ENCODE results near the gene DUSP16. TPM values are rescaled to one million over a fixed set of nuclear protein-coding genes. Genes with fewer than 3 reads are reported as not detected.
"Not testable (repeated sequence)": the region's sequence is repeated elsewhere in the genome, so short reads cannot be mapped to it uniquely, and the experiment has no call there.

Gene DUSP16
- total RNA-seq, 2 experiments from 2014 or later, result 45.7 to 47.2 TPM

DNA sequence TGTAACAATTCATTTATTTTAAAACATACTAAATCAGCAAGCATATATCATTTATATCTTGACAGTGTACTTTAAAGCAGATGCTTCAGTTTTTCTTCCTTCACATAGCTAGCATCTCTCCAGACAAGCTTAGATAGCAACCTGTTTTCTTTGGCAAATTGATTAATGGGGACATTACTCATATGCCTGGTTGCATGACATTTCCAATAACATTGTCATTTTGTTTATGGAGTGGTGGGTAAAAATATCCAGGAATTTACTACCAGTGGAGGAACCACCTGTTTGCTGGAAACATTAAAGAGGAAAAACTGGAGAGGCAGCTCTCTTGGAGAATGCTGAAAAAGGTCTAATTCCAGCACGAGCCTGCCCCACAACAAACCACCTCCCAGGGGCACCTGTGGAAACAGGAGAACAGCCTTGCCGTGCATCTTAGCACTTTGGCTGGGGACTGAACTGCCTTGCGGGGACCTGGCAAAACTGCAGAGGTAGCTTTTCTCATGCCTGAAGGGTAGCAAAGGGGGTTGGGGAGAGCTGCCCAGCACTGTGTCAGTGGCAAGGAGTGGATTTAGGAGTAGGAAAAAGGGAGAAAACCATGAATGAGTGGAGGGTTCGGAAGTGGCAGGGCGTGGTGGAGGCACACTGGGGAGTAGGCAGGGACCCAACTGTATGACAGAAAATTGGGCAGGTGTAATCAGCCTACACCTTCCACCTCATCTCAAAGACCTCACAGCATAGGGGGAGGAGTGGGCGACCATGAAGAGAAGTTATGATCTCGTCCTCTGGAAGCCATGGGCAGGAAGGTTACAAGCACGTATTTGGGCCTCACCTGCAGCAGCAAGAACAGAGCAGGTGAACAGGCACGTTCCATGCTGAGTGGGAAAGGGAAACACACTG, 37.3 kb upstream of the DUSP16 start:
- Mint-ChIP-seq H3K9me3 (no peaks in the 10 kb centered on the region), H3K4me3 (no peak overlapping the region), H3K27ac (no peak overlapping the region), H3K36me3 (ENCODE audit: low read depth) (no peaks in the 10 kb centered on the region), H3K27me3 (ENCODE audit: low read depth) (no peaks in the 10 kb centered on the region), H3K4me1 (ENCODE audit: low read depth) (no peaks in the 10 kb centered on the region)
- CTCF ChIA-PET, result interaction anchor here (0.7 to 1.2 kb wide), 4 partner anchors 13 to 415 kb away, joined by 3 to 6 read pairs (median 3); no protein-coding TSS in a partner anchor
- no peak for DNase-seq
- intact Hi-C loops (cut with micrococcal nuclease), result no loop called here

DNA sequence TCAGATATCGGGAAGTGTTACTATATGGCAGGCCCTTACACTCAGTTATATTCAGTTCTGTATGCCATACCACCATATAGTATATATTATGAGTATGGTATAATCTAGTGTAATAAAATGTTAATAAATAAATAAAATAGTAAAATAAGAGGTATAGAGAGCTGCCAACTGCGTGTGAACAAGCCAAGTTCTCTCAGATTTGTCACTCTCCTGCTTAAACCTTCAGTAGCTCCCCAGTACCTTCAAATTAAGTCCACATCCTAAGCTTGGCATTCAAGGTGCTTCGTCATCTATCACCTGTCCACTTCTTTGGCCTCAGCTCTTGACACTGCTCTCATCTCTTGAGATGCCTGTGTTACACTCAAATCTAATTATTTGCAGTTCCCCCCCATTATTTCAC, 36.2 kb upstream of the DUSP16 start:
- DNase-seq, result no peak
- H3K4me3 Mint-ChIP-seq, result no peak overlapping the region
- no peaks in the 10 kb centered on the region for H3K9me3 Mint-ChIP-seq
- CTCF ChIA-PET, result interaction anchor here (1.0 to 1.2 kb wide), 2 partner anchors 12 to 222 kb away, joined by 3 to 6 read pairs; no protein-coding TSS in a partner anchor
- no peaks in the 10 kb centered on the region for H3K4me1 Mint-ChIP-seq (ENCODE audit: low read depth)
- H3K36me3 Mint-ChIP-seq (ENCODE audit: low read depth), result no peaks in the 10 kb centered on the region
- intact Hi-C loops (cut with micrococcal nuclease), result no loop called here
- H3K27ac Mint-ChIP-seq, result no peak overlapping the region
- no peaks in the 10 kb centered on the region for H3K27me3 Mint-ChIP-seq (ENCODE audit: low read depth)

DNA sequence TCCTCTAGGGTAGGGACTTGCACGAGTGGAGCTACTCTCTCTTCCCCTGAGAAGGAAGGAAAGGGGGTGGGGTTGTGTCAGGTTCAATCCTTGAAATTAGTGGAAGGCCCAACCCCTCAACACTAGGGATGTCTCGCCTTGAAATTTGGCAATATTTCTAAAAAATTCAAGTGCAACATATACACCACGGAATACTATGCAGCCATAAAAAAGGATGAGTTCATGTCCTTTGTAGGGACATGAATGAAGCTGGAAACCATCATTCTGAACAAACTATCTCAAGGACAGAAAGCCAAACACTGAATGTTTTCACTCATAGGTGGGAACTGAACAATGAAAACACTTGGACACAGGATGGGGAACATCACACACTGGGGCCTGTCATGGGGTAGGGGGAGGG, 33.9 kb upstream of the DUSP16 start:
- DNase-seq; H3K9me3 Mint-ChIP-seq; H3K27ac Mint-ChIP-seq; H3K27me3 Mint-ChIP-seq (ENCODE audit: low read depth); intact Hi-C loops (cut with micrococcal nuclease); H3K36me3 Mint-ChIP-seq (ENCODE audit: low read depth); H3K4me3 Mint-ChIP-seq; H3K4me1 Mint-ChIP-seq (ENCODE audit: low read depth); CTCF ChIA-PET: not testable (repeated sequence)

DNA sequence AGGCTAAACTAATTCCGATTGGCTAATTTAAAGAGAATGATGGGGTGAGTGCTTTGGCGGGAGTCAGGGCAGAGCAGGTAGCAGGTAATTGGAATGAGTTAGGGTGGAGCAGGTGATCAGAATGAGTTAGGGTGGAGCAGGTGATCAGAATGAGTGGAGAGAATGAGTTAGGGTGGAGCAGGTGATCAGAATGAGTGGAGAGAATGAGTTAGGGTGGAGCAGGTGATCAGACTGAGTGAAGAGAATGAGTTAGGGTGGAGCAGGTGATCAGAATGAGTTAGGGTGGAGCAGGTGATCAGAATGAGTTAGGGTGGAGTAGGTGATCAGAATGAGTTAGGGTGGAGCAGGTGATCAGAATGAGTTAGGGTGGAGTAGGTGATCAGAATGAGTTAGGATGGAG, 33.3 kb upstream of the DUSP16 start:
- H3K27ac Mint-ChIP-seq; H3K4me1 Mint-ChIP-seq (ENCODE audit: low read depth); intact Hi-C loops (cut with micrococcal nuclease); H3K4me3 Mint-ChIP-seq; H3K27me3 Mint-ChIP-seq (ENCODE audit: low read depth); DNase-seq; CTCF ChIA-PET; H3K9me3 Mint-ChIP-seq; H3K36me3 Mint-ChIP-seq (ENCODE audit: low read depth): not testable (repeated sequence)

DNA sequence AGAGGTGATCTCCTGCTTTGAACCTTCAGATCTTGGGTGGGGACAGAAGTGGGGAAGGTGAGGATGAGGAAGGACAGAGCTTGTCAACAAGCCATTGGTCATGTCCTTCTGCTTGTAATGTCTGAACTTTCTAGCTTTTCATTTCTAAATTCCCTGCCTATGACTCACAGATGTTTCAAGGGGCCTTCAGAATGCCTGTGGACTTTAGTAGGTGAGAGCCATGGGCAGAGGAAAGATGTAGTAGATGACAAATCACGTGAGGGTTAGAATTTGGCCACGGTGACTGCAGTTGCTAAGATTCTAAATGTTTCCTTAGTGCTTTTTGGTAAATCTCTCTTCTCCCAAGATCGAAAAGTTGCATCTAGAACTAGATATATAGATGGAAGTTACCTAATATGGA, 30.3 kb upstream of the DUSP16 start:
- CTCF ChIA-PET, result interaction anchor here (1.2 kb wide), 1 partner anchor 14 kb away, joined by 3 read pairs; no protein-coding TSS in a partner anchor
- no peak for DNase-seq
- Mint-ChIP-seq H3K27ac (no peak overlapping the region), H3K9me3 (no peaks in the 10 kb centered on the region), H3K27me3 (ENCODE audit: low read depth) (peaks cover 2% of the 10 kb centered on the region), H3K4me3 (no peak overlapping the region), H3K4me1 (ENCODE audit: low read depth) (peaks cover 4% of the 10 kb centered on the region), H3K36me3 (ENCODE audit: low read depth) (no peaks in the 10 kb centered on the region)
- intact Hi-C loops (cut with micrococcal nuclease), result no loop called here

DNA sequence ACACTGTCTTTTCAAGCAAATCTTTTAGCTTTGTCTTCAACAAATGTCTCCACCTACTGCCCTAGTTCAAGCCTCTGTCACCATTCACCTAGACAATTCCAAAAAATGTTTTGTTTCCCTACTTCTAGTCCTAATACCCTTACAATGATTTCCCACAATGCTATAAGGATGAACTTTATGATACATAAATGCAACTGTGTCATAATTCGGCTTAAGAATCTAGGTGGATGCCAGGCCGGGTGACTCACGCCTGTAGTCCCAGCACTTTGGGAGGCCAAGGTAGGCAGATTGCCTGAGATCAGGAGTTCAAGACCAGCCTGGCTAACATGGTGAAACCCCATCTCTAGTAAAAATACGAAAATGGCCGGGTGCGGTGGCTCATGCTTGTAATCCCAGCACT, 28.3 kb upstream of the DUSP16 start:
- DNase-seq, result no peak
- Mint-ChIP-seq H3K9me3 (no peaks in the 10 kb centered on the region), H3K4me3 (no peak overlapping the region), H3K4me1 (ENCODE audit: low read depth) (peaks cover 8% of the 10 kb centered on the region), H3K27me3 (ENCODE audit: low read depth) (peaks cover 2% of the 10 kb centered on the region), H3K27ac (no peak overlapping the region), H3K36me3 (ENCODE audit: low read depth) (no peaks in the 10 kb centered on the region)
- intact Hi-C loops (cut with micrococcal nuclease), result no loop called here
- CTCF ChIA-PET, result interaction anchor here (0.7 kb wide), 1 partner anchor 11 kb away, joined by 3 read pairs; no protein-coding TSS in a partner anchor

DNA sequence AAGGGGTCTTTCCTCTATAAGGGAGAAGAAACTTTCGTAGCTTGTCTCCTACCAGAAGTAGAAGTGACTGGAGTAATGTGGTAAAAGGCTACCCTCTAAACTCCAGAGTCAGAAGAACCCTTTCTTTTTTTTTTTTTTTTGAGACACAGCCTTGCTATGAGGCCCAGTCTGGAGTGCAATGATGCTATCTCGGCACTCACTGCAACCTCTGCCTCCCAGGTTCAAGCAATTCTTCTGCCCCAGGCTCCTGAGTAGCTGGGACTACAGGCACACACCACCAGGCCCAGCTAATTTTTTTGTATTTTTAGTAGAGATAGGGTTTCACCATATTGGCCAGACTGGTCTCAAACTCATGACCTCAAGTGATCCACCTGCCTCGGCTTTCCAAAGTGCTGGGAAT, 25.8 kb upstream of the DUSP16 start:
- H3K27me3 Mint-ChIP-seq (ENCODE audit: low read depth); H3K9me3 Mint-ChIP-seq; H3K36me3 Mint-ChIP-seq (ENCODE audit: low read depth); H3K27ac Mint-ChIP-seq; CTCF ChIA-PET; DNase-seq; H3K4me3 Mint-ChIP-seq: not testable (repeated sequence)
- H3K4me1 Mint-ChIP-seq (ENCODE audit: low read depth), result peaks cover 28% of the 10 kb centered on the region
- intact Hi-C loops (cut with micrococcal nuclease), result loop anchor here (10.0 kb wide), 1 partner anchor 1014 kb away; no protein-coding TSS in a partner anchor

DNA sequence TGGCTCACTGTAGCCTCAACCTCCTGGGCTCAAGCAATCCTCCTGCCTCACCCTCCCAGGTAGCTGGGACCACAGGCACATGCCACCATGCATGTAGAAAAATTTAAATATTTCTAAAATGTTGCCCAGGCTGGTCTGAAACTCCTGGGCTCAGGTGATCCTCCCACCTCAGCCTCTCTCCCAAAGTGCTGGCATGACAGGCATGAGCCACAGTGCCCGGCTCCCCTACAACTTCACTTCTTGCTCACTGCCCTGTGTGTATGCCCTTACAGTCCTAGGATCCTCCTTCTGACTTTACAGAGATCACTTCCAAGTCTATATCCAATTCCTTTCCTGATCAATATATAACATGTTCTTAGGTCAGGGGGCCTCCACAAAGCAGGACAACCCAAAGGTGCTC, 25.2 kb upstream of the DUSP16 start:
- peaks cover 31% of the 10 kb centered on the region for H3K4me1 Mint-ChIP-seq (ENCODE audit: low read depth)
- H3K9me3 Mint-ChIP-seq, result no peaks in the 10 kb centered on the region
- no peak overlapping the region for H3K4me3 Mint-ChIP-seq
- CTCF ChIA-PET, result interaction anchor here (1.1 kb wide), 1 partner anchor 12 kb away, joined by 3 read pairs; no protein-coding TSS in a partner anchor
- intact Hi-C loops (cut with micrococcal nuclease), result loop anchor here (10.0 kb wide), 1 partner anchor 1013 kb away; no protein-coding TSS in a partner anchor
- H3K27me3 Mint-ChIP-seq (ENCODE audit: low read depth), result peaks cover 2% of the 10 kb centered on the region
- DNase-seq, result no peak
- H3K27ac Mint-ChIP-seq, result no peak overlapping the region
- no peaks in the 10 kb centered on the region for H3K36me3 Mint-ChIP-seq (ENCODE audit: low read depth)

DNA sequence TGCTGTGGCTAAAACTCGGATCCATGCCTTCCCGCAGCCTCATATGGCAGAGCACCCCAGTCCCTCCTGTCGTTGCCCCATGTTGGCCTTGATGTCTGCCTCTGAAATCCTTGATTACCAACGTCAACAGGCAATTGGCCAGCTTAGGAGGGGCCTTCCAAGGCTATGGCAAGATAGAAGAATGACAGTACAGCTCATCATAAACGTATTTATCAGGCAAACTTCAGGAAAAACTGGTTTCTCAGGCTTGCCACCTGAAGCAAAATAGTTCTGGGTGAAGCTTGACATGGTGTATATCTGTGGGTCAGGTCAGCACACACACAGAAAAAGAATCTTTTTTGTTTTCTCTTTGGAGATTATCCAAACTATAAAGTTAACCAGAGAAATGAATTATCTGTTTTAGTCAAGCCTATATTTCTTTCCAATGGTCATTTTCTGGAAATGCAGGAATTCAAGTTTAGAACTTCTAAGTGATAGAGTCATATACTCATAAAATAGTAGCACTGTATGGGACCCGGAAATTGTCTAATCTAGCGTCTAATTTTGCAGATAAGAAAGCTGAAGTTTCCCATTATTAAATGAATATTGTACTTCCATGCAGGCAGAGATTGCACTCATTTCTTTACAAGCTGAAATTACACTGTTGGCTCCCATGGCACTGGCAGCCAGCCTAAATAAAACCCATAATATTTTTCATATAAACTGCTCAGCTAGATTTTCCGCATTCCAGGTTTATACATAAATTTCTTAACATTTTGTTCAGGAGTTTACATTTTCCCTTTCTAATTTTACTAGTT, 24.4 kb upstream of the DUSP16 start:
- Mint-ChIP-seq H3K27ac (no peak overlapping the region), H3K27me3 (ENCODE audit: low read depth) (peaks cover 2% of the 10 kb centered on the region), H3K36me3 (ENCODE audit: low read depth) (no peaks in the 10 kb centered on the region), H3K9me3 (no peaks in the 10 kb centered on the region), H3K4me3 (no peak overlapping the region), H3K4me1 (ENCODE audit: low read depth) (peaks cover 37% of the 10 kb centered on the region)
- intact Hi-C loops (cut with micrococcal nuclease), result loop anchor here (10.0 kb wide), 1 partner anchor 1012 kb away; no protein-coding TSS in a partner anchor
- no peak for DNase-seq
- CTCF ChIA-PET, result interaction anchor here (0.8 to 1.1 kb wide), 3 partner anchors 12 to 210 kb away, joined by 3 read pairs; no protein-coding TSS in a partner anchor

DNA sequence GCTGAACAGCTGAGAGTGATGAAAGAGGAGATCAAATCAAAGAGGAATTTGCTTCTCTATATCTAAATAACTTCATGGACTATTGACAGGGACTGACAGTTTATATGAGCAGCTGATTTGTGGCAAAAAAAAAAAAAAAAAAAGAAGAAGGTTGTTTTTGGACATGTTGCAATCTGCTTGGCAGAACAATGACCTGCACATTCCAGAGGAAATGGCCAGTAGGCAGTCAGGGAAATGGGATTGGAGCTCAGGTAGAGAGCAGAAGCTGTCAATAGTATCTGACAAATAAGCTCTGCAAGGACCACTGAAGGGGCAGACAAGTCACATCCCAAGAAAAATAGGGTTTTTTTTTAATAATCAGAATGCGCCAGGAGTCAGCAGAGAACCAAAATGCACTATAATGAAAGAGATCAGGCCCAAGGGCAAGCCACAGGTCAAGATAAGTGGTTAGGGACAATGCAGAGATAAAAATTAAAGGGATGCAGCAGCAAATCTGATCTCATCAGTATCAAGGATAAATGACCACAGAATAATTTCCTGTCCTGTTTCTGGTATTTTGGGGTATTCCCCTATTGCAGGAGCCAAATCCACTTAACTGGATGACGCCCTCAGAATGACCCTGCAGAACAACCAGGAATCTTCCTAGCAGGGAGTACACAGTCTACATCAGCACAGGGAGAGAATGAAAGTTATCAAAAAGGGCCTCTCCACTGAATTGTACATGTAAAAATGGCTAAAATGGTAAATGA, 22.6 kb upstream of the DUSP16 start:
- Mint-ChIP-seq H3K36me3 (ENCODE audit: low read depth) (no peaks in the 10 kb centered on the region), H3K27me3 (ENCODE audit: low read depth) (peaks cover 2% of the 10 kb centered on the region), H3K4me3 (no peak overlapping the region), H3K4me1 (ENCODE audit: low read depth) (peaks cover 42% of the 10 kb centered on the region), H3K27ac (no peak overlapping the region), H3K9me3 (no peaks in the 10 kb centered on the region)
- intact Hi-C loops (cut with micrococcal nuclease), result loop anchor here (10.0 kb wide), 1 partner anchor 1010 kb away; no protein-coding TSS in a partner anchor
- CTCF ChIA-PET, result interaction anchor here (0.6 kb wide), 2 partner anchors 10 to 154 kb away, joined by 3 to 4 read pairs; no protein-coding TSS in a partner anchor
- DNase-seq, result no peak

DNA sequence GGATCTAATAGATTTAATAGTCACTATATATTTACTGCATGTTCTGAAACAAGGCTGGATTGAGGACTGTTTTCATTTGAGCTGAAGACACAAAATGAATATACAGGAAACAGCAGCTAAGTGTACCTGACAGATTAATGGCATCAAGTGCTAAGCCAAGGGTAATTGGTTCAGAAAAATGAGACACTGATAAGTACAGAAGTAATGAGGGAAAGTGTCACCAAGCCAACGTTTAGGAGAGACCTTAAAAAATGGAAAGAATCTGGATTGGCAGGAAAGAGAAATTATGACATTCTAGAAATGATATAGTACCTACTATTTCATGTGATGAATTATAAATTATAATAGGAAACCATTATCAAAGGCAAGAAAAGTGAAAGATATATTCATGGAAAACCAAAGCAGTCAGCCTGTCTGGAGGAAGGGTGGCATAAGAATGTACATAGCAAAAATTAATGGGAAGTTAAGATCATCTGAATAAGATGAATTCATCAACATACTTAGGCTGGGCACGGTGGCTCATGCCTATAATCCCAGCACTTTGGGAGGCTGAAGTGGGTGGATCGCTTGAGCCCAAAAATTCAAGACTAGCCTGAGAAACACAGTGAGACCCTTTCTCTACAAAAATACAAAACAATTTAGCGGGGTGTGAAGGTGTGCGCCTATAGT, 21.0 kb upstream of the DUSP16 start:
- Mint-ChIP-seq H3K36me3 (ENCODE audit: low read depth) (no peaks in the 10 kb centered on the region), H3K4me3 (no peak overlapping the region), H3K27ac (peak overlapping the region; percentile 89), H3K9me3 (no peaks in the 10 kb centered on the region), H3K27me3 (ENCODE audit: low read depth) (peaks cover 2% of the 10 kb centered on the region), H3K4me1 (ENCODE audit: low read depth) (peaks cover 42% of the 10 kb centered on the region)
- CTCF ChIA-PET, result interaction anchor here (1.0 kb wide), 1 partner anchor 20 kb away, joined by 3 read pairs; no protein-coding TSS in a partner anchor
- DNase-seq, result no peak
- intact Hi-C loops (cut with micrococcal nuclease), result loop anchor here (1.0 to 10.0 kb wide), 4 partner anchors 28 to 1009 kb away; partner anchors contain the start of gene CREBL2
